Astrocyte of the spinal cord (primary cell): Measurements from ENCODE around the gene YAE1.

Source experiments
- DNase-seq: peaks from one replicate; pipeline ENCODE4 v3.0.0; 2011; ENCODE audit warnings: low read depth, low spot score
- H3K4me3 ChIP-seq: 2 replicates; pipeline ENCODE4 v1.5.1; 2011; ENCODE audit warnings: low read depth, mild to moderate bottlenecking, low read length, moderate library complexity
- in situ Hi-C: cut with HindIII; loops from 2 replicates; pipeline ENCODE4 v1.10.0; 2017; ENCODE audit warnings: low sequenced_read_pairs
- TF ChIP-seq, protein P1 (sequence below): IDR thresholded peaks from 2 replicates; pipeline ENCODE4 v1.5.1; 2012; ENCODE audit warnings: low read depth, mild to moderate bottlenecking, low read length, inconsistent platforms

Gene YAE1

DNA sequence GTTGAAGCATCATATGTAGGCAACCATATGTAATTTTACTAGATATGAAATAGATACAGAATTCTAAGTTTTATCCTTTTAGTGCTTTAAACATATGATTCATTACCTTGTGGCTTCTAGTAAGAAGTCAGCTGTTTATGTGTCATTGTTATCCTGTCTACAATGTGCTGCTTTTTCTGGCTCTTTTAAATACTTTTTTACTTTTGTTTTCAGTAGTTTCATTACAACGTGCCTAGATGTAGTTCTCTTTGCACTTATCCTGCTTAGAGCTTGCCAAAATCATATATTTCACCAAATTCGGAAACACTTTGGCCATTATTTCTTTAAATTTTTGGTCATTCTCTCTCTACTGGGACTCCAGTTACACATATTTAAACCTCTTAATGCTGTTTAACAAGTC, 26.4 kb downstream of the YAE1 start:
- peak; percentile 78 for DNase-seq
- no peak overlapping the region for H3K4me3 ChIP-seq
- TF ChIP-seq, protein P1, sequence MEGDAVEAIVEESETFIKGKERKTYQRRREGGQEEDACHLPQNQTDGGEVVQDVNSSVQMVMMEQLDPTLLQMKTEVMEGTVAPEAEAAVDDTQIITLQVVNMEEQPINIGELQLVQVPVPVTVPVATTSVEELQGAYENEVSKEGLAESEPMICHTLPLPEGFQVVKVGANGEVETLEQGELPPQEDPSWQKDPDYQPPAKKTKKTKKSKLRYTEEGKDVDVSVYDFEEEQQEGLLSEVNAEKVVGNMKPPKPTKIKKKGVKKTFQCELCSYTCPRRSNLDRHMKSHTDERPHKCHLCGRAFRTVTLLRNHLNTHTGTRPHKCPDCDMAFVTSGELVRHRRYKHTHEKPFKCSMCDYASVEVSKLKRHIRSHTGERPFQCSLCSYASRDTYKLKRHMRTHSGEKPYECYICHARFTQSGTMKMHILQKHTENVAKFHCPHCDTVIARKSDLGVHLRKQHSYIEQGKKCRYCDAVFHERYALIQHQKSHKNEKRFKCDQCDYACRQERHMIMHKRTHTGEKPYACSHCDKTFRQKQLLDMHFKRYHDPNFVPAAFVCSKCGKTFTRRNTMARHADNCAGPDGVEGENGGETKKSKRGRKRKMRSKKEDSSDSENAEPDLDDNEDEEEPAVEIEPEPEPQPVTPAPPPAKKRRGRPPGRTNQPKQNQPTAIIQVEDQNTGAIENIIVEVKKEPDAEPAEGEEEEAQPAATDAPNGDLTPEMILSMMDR: no peak
- in situ Hi-C loops: no loop called here

DNA sequence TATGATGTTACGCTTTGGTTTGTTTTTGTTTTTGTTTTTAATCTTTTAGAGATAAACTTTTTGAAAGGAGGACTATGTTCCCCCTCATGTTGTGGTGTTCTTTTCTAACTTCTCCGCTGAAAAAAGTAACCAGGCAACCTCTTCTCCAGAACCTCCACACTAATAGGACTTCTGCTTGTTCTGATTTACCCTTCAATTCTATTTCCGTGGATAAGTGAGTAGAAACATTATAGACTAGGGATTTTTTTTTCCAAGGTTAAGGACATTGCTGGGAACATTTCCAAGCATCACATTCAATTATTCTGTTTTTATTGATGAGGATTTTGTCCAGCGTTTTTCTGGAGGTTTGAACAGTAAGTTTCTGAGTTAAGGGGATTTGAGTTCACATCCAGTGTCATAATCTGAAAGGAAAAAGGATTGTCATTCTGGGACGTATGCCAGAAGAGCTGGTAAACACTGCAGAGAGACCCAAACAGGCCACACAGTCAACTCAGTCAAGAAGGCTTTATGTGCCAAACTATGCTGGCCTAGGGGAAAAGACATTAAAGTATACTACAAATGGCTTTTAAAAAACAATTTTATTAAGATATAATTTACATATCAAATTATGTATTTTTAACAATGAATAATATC, 28.9 kb downstream of the YAE1 start:
- H3K4me3 ChIP-seq: no peak overlapping the region
- peak; percentile 40 for DNase-seq
- TF ChIP-seq, protein P1: no peak
- in situ Hi-C loops: no loop called here

GRCh38 chr7:39602351-39602750, 36.1 kb downstream of the YAE1 start:
- DNase-seq: no peak
- no peak overlapping the region for H3K4me3 ChIP-seq
- in situ Hi-C loops: no loop called here
- TF ChIP-seq, protein P1: no peak

GRCh38 chr7:39603924-39604323, 37.7 kb downstream of the YAE1 start:
- in situ Hi-C loops: no loop called here
- TF ChIP-seq, protein P1: no peak
- H3K4me3 ChIP-seq: no peak overlapping the region
- DNase-seq: no peak

DNA sequence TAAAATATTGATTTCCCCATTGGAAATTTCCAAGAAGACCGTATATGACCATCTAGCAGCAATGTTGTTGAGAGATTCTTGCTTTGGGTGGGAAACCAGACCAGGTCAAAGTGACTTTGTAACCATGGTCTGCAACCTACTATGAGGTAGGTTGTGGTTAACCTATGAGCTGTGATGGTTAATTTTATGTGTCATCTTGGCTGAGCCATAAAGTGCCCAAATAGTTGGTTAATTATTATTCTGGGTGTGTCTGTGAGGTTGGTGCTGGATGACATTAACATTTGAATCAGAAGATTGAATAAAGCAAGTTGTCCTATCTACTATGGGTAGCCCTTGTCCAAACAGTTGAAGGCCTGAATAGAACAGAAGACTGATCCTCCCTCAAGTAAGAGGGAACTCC, 38.9 kb downstream of the YAE1 start:
- DNase-seq: peak; percentile 31
- in situ Hi-C loops: no loop called here

GRCh38 chr7:39606352-39606751, 40.1 kb downstream of the YAE1 start:
- TF ChIP-seq, protein P1: no peak
- no peak for DNase-seq
- in situ Hi-C loops: no loop called here
- H3K4me3 ChIP-seq: no peak overlapping the region

More for the DNA sequence above, 38.9 kb downstream of the YAE1 start:
- no peak overlapping the region for H3K4me3 ChIP-seq
- TF ChIP-seq, protein P1: no peak
